ENCODE results near the gene SPINK6.

DNA sequence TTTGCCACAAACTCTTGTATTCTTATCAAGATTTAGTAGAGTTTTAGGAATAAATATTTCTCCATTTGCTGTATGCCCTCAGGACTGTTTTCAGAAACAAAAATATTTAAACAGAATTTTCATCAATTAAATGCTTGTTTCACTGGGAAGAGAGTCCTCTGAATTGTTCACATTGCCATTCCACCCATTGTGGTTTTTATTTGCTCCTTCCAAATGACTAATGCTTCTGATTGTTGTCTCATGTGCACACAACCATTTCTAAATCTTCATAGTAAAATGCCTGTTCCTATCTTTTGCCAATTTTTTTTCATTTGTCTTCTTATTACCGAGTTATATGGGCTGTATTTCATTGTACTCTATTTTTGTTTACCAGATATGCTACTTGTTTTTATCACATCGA is 46.1 kb downstream of the SPINK6 start:
- TF ChIP-seq, protein P1, sequence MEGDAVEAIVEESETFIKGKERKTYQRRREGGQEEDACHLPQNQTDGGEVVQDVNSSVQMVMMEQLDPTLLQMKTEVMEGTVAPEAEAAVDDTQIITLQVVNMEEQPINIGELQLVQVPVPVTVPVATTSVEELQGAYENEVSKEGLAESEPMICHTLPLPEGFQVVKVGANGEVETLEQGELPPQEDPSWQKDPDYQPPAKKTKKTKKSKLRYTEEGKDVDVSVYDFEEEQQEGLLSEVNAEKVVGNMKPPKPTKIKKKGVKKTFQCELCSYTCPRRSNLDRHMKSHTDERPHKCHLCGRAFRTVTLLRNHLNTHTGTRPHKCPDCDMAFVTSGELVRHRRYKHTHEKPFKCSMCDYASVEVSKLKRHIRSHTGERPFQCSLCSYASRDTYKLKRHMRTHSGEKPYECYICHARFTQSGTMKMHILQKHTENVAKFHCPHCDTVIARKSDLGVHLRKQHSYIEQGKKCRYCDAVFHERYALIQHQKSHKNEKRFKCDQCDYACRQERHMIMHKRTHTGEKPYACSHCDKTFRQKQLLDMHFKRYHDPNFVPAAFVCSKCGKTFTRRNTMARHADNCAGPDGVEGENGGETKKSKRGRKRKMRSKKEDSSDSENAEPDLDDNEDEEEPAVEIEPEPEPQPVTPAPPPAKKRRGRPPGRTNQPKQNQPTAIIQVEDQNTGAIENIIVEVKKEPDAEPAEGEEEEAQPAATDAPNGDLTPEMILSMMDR (IDR thresholded peaks at IDR 0.05 in 8 of 11, conservative IDR thresholded peaks at IDR 0.05 in 3 of 11), result no peak
- TF ChIP-seq POLR2A (IDR thresholded peaks at IDR 0.05), result no peak
- no peak for TF ChIP-seq POLR2AphosphoS5 (IDR thresholded peaks at IDR 0.05)
